ENCODE results near the gene ANO4.
"Not testable (repeated sequence)": the region's sequence is repeated elsewhere in the genome, so short reads cannot be mapped to it uniquely, and the experiment has no call there.

The ANO4 gene

GRCh38 chr12:100875771-100876170 is 81.2 kb downstream of the ANO4 start:
- no peak for DNase-seq

GRCh38 chr12:100877776-100878175 is 83.2 kb downstream of the ANO4 start:
- no peak for DNase-seq

- no peak for DNase-seq
These were observed 100.6 kb downstream of the ANO4 start for GRCh38 chr12:100895192-100895591.

GRCh38 chr12:100896192-100896591 is 101.6 kb downstream of the ANO4 start:
- no peak for DNase-seq

GRCh38 chr12:100897240-100897639 is 102.7 kb downstream of the ANO4 start:
- no peak for DNase-seq

- no peak for DNase-seq
These were observed 104.7 kb downstream of the ANO4 start for GRCh38 chr12:100899301-100899700.

- no peak for DNase-seq
These were observed 106.2 kb downstream of the ANO4 start for GRCh38 chr12:100900808-100901207.

GRCh38 chr12:100901266-100901665 is 106.7 kb downstream of the ANO4 start:
- DNase-seq: no peak

- no peak for DNase-seq
These were observed 109.7 kb downstream of the ANO4 start for GRCh38 chr12:100904270-100904669.

- DNase-seq: no peak
These were observed 113.9 kb downstream of the ANO4 start for GRCh38 chr12:100908501-100908900.

GRCh38 chr12:100913872-100914592 is 119.5 kb downstream of the ANO4 start:
- no peak for DNase-seq

GRCh38 chr12:100919116-100919515 is 124.5 kb downstream of the ANO4 start:
- no peak for DNase-seq

- no peak for DNase-seq
These were observed 125.9 kb downstream of the ANO4 start for GRCh38 chr12:100920493-100920892.

- DNase-seq: no peak
These were observed 132.2 kb downstream of the ANO4 start for GRCh38 chr12:100926669-100927248.

- DNase-seq: no peak
These were observed 133.2 kb downstream of the ANO4 start for GRCh38 chr12:100927826-100928225.

- no peak for DNase-seq
These were observed 138.0 kb downstream of the ANO4 start for GRCh38 chr12:100932571-100932970.

- not testable (repeated sequence) for DNase-seq
These were observed 139.0 kb downstream of the ANO4 start for GRCh38 chr12:100933531-100933930.

- no peak for DNase-seq
These were observed 141.4 kb downstream of the ANO4 start for GRCh38 chr12:100935929-100936328.

- DNase-seq: no peak
These were observed 142.1 kb downstream of the ANO4 start for GRCh38 chr12:100936661-100937060.

- no peak for DNase-seq
These were observed 145.9 kb downstream of the ANO4 start for GRCh38 chr12:100940503-100940902.

- DNase-seq: no peak
These were observed 148.6 kb downstream of the ANO4 start for GRCh38 chr12:100942984-100943749.

GRCh38 chr12:100951756-100952155 is 157.2 kb downstream of the ANO4 start:
- no peak for DNase-seq

GRCh38 chr12:100953217-100953616 is 158.6 kb downstream of the ANO4 start:
- DNase-seq: no peak

- no peak for DNase-seq
These were observed 159.1 kb downstream of the ANO4 start for GRCh38 chr12:100953677-100954076.
